Calu3 (cell line): ENCODE results near the gene ARHGAP5. TPM values are rescaled to one million over a fixed set of nuclear protein-coding genes. Genes with fewer than 3 reads are reported as not detected.
A peak's percentile ranks its signal among the peaks of the same experiment; 100 is the strongest.

Experiments
- BruUV-seq: library from RNA; stranded (reverse); fragments of 400-500 nt; replicated peaks from 2 replicates; lab custom pipeline; 2021; lab: Mats Ljungman, UMichigan
- CTCF ChIA-PET: fragments of 300-600 bp; sonication (Branson Sonifier 250); formaldehyde crosslinking; loops from one replicate; lab custom pipeline; 2022; ENCODE audit warnings: antibody characterized with exemption; lab: Charles Lee
- DNase-seq: peaks from one replicate; pipeline ENCODE4 v3.0.0; 2022
- H3K27ac Mint-ChIP-seq: one replicate; pipeline ENCODE4 v1.8.0; 2022; ENCODE audit warnings: mixed read lengths; ENCODE audit not compliant: unreplicated experiment
- H3K27me3 Mint-ChIP-seq: one replicate; pipeline ENCODE4 v1.8.0; 2022; ENCODE audit warnings: mixed read lengths; ENCODE audit not compliant: unreplicated experiment
- H3K36me3 Mint-ChIP-seq: one replicate; pipeline ENCODE4 v1.8.0; 2022; ENCODE audit warnings: mild to moderate bottlenecking, moderate library complexity, mixed read lengths; ENCODE audit not compliant: insufficient read depth, unreplicated experiment
- H3K4me1 Mint-ChIP-seq: one replicate; pipeline ENCODE4 v1.8.0; 2022; ENCODE audit warnings: mild to moderate bottlenecking, low read depth, mixed read lengths; ENCODE audit not compliant: unreplicated experiment
- H3K4me3 Mint-ChIP-seq: one replicate; pipeline ENCODE4 v1.8.0; 2022; ENCODE audit warnings: mild to moderate bottlenecking, low read depth, moderate library complexity, mixed read lengths; ENCODE audit not compliant: unreplicated experiment
- H3K9me3 Mint-ChIP-seq: one replicate; pipeline ENCODE4 v1.8.0; 2022; ENCODE audit warnings: low read depth, mixed read lengths; ENCODE audit not compliant: unreplicated experiment
- intact Hi-C: fragments of 100-400 bp; cut with micrococcal nuclease; formaldehyde crosslinking; loops from one replicate; pipeline ENCODE4 v1.10.0; 2022; ENCODE audit not compliant: unreplicated experiment
- total RNA-seq: library from RNA; stranded (reverse); gene quantifications from 2 replicates; pipeline ENCODE4 v1.2.3, GENCODE V29; 2022
- TF ChIP-seq, protein P1 (sequence below): fragments of 200-600 bp; IDR thresholded peaks from one replicate; pipeline ENCODE4 v1.8.0; 2022; ENCODE audit warnings: antibody characterized with exemption; ENCODE audit not compliant: unreplicated experiment

ARHGAP5 gene
- total RNA-seq, 1 experiment from 2014 or later: 132 TPM

GRCh38 chr14:32201193-32201815 lies 124.2 kb downstream of the ARHGAP5 start:
- peak; percentile 91 for DNase-seq
- Mint-ChIP-seq H3K9me3 (no peaks in the 10 kb centered on the region), H3K27me3 (no peaks in the 10 kb centered on the region), H3K4me3 (peak overlapping the region; percentile 94), H3K27ac (peak overlapping the region; percentile 99), H3K4me1 (peaks cover 5% of the 10 kb centered on the region), H3K36me3 (peaks cover 35% of the 10 kb centered on the region)
- TF ChIP-seq, protein P1, sequence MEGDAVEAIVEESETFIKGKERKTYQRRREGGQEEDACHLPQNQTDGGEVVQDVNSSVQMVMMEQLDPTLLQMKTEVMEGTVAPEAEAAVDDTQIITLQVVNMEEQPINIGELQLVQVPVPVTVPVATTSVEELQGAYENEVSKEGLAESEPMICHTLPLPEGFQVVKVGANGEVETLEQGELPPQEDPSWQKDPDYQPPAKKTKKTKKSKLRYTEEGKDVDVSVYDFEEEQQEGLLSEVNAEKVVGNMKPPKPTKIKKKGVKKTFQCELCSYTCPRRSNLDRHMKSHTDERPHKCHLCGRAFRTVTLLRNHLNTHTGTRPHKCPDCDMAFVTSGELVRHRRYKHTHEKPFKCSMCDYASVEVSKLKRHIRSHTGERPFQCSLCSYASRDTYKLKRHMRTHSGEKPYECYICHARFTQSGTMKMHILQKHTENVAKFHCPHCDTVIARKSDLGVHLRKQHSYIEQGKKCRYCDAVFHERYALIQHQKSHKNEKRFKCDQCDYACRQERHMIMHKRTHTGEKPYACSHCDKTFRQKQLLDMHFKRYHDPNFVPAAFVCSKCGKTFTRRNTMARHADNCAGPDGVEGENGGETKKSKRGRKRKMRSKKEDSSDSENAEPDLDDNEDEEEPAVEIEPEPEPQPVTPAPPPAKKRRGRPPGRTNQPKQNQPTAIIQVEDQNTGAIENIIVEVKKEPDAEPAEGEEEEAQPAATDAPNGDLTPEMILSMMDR: no peak
- intact Hi-C loops: loop anchor here (1.0 kb wide), 1 partner anchor 72 kb away; no protein-coding TSS in a partner anchor
- CTCF ChIA-PET: interaction anchor here (0.6 kb wide), 1 partner anchor 11 kb away, joined by 4 read pairs; no protein-coding TSS in a partner anchor
- BruUV-seq: no TSS peak

GRCh38 chr14:32201816-32202490 lies 124.8 kb downstream of the ARHGAP5 start, which contains the start of gene RNU6-7:
Gene RNU6-7 (plus strand): TSS chr14:32202045.
- Mint-ChIP-seq H3K9me3 (no peaks in the 10 kb centered on the region), H3K36me3 (peaks cover 35% of the 10 kb centered on the region), H3K27me3 (no peaks in the 10 kb centered on the region), H3K27ac (peak within 1 kb of the TSS; percentile 99), H3K4me3 (peak within 1 kb of the TSS; percentile 94), H3K4me1 (peaks cover 12% of the 10 kb centered on the region)
- intact Hi-C loops: loop anchor here (1.0 to 2.0 kb wide), 2 partner anchors 73 to 129 kb away; no protein-coding TSS in a partner anchor
- peak; percentile 11 for DNase-seq
- TF ChIP-seq, protein P1: no peak
- no TSS peak for BruUV-seq
- CTCF ChIA-PET: no interaction called here

- BruUV-seq: no TSS peak
- Mint-ChIP-seq H3K27ac (peak overlapping the region; percentile 99), H3K27me3 (no peaks in the 10 kb centered on the region), H3K36me3 (peaks cover 35% of the 10 kb centered on the region), H3K4me3 (peak overlapping the region; percentile 94), H3K4me1 (peaks cover 12% of the 10 kb centered on the region), H3K9me3 (no peaks in the 10 kb centered on the region)
- TF ChIP-seq, protein P1: no peak
- intact Hi-C loops: loop anchor here (2.0 kb wide), 1 partner anchor 130 kb away; no protein-coding TSS in a partner anchor
- DNase-seq: no peak
- CTCF ChIA-PET: no interaction called here
Observed at GRCh38 chr14:32202491-32202997, 125.4 kb downstream of the ARHGAP5 start.

DNA sequence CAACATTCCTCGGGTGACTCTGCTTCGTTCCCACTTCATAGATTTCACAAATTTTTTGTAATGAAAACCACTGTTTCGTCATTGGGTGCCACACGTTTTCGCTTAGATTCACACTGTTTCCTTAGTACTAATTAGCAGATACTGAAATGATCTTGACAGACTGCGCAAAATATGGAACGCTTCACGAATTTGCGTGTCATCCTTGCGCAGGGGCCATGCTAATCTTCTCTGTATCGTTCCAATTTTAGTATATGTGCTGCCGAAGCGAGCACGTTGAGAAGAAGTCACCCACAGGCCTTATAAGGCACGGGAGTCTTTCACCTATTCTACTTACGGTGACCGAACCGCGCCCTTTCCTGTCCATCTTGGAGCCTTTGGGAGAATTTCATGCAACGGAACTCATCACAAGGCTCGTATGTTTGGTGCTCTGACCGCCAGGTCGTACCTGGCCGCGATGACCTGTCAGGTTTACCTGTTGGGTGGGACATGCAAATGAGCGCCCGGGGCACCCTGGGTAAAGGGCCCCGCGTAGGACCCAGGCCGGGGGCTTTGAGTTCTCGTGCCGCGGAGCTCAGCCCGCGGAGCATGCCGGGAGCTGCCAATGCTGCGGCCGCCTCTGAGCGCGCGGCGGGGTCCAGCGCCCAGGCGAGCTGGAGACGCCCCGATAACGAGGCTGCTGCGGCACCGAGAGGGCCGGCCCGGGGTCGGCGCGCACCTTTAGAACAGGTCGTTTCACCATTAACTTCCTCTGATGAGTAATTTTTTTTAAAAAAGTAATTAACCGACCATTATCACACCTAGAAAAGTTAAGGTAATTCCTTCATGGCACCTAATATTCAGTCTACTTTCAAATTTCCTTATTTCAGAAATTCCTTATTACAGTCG lies 126.1 kb downstream of the ARHGAP5 start, which contains the start of gene RNU6-8:
TSS of gene RNU6-8 (minus strand) at position 272 of the 885 bp plus-strand sequence.
- H3K27me3 Mint-ChIP-seq: no peaks in the 10 kb centered on the region
- H3K36me3 Mint-ChIP-seq: peaks cover 35% of the 10 kb centered on the region
- H3K9me3 Mint-ChIP-seq: no peaks in the 10 kb centered on the region
- H3K4me3 Mint-ChIP-seq: peak within 1 kb of the TSS; percentile 94
- peak; percentile 90 for DNase-seq
- H3K4me1 Mint-ChIP-seq: peaks cover 12% of the 10 kb centered on the region
- H3K27ac Mint-ChIP-seq: peak within 1 kb of the TSS; percentile 99
- intact Hi-C loops: loop anchor here (2.0 kb wide), 1 partner anchor 130 kb away; no protein-coding TSS in a partner anchor
- TSS peak; percentile 100 for BruUV-seq
- CTCF ChIA-PET: no interaction called here
- TF ChIP-seq, protein P1: no peak
